Measurements from ENCODE around the gene PTPRN. TPM values are rescaled to one million over a fixed set of nuclear protein-coding genes. Genes with fewer than 3 reads are reported as not detected.

PTPRN gene
- total and polyA plus RNA-seq, 9 of the 15 experiments (the other 6 are each of a cell fraction or from before 2014, with no cell fraction given), result 0.15 to 2.4 (median 0.43) TPM; not detected in 1

DNA sequence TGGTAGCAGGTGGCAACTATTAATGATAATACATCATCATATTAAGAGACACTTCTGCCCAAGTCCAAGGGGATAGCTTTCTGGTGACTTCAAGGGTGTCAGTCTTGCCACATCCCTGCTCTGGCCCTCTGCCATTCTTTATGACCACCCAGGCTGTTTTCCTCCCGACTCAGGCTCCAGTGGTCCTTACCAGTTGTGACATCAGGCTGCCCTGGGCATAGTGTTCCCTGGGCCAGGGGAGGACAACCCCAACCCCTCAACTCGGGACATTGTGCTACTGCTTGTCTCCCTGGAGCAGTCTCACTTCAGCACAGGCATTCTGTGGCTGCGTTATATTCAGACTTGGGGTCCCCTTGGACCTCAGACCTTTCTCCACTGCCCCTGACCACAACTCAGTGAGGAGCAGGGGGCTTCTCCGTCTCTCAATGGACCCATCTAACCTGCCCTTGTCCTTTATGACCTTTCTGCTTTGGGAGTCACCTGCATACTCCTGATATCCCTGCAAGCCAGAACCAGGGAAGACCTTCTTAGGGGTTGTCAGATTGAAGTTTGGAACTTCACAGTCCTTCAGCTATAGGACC, 17.2 kb downstream of the PTPRN start (continued):
- TF ChIP-seq, protein P1, sequence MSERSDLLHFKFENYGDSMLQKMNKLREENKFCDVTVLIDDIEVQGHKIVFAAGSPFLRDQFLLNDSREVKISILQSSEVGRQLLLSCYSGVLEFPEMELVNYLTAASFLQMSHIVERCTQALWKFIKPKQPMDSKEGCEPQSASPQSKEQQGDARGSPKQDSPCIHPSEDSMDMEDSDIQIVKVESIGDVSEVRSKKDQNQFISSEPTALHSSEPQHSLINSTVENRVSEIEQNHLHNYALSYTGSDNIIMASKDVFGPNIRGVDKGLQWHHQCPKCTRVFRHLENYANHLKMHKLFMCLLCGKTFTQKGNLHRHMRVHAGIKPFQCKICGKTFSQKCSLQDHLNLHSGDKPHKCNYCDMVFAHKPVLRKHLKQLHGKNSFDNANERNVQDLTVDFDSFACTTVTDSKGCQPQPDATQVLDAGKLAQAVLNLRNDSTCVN (CRISPR knock-in tag; IDR thresholded peaks at IDR 0.05), result no peak
- TF ChIP-seq, protein P2, sequence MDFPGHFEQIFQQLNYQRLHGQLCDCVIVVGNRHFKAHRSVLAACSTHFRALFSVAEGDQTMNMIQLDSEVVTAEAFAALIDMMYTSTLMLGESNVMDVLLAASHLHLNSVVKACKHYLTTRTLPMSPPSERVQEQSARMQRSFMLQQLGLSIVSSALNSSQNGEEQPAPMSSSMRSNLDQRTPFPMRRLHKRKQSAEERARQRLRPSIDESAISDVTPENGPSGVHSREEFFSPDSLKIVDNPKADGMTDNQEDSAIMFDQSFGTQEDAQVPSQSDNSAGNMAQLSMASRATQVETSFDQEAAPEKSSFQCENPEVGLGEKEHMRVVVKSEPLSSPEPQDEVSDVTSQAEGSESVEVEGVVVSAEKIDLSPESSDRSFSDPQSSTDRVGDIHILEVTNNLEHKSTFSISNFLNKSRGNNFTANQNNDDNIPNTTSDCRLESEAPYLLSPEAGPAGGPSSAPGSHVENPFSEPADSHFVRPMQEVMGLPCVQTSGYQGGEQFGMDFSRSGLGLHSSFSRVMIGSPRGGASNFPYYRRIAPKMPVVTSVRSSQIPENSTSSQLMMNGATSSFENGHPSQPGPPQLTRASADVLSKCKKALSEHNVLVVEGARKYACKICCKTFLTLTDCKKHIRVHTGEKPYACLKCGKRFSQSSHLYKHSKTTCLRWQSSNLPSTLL (IDR thresholded peaks at IDR 0.05), result no peak
- TF ChIP-seq TAF15 (IDR thresholded peaks at IDR 0.05; ENCODE audit: low read depth, low read length), result no peak

DNA sequence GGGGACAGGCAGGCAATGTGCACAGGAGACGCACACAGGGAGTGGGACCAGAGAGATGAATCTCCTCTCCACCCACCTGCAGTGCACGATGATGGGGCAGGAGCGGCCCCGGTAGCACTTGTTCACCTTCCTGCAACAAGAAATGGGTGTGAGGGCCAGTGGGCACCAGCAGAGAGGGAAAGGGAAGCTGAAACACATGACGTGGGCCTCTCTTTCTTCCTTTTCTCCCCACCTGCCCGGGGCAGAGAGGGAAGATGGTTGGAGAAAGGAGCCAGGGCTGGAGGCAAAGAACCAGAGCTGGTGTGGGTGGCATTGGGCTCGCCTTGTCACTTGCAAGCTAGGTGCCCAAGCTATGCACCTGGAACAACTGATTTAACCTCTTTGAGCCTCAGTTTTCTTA, 17.8 kb downstream of the PTPRN start:
- no peak overlapping the region for H3K9ac ChIP-seq (ENCODE audit: insufficient read depth in 1 of 2, low read depth in 2 of 2, low read length in 2 of 2)
- POLR2A ChIA-PET, result interaction anchor here (1.1 to 1.2 kb wide), 2 partner anchors 10 to 17 kb away, joined by 3 to 4 read pairs; no protein-coding TSS in a partner anchor
- ATAC-seq, result no peak
- no peak overlapping the region for H3K4me3 ChIP-seq
- H3K9me1 ChIP-seq (ENCODE audit: control insufficient read depth, insufficient read depth, low read length), result no peaks in the 10 kb centered on the region
- 28% methylated on average over 3 of the region's 7 CpGs for WGBS (ENCODE audit: insufficient coverage, low coverage, missing lambda C conversion rate)
- no peak overlapping the region for H3K4me2 ChIP-seq (ENCODE audit: insufficient read depth, low read length)
- CTCF ChIA-PET (ENCODE audit: low intra/inter-chr PET ratio), result no interaction called here
- no peaks in the 10 kb centered on the region for H3K27me3 ChIP-seq (ENCODE audit: control insufficient read depth in 2 of 2, insufficient read depth in 2 of 2, low read length in 2 of 2)
- no peak overlapping the region for H3K27ac ChIP-seq (ENCODE audit: extremely low read depth, low read depth, low read length)
- H3K79me2 ChIP-seq (ENCODE audit: control insufficient read depth, insufficient read depth, low read length), result no peaks in the 10 kb centered on the region
- no peaks in the 10 kb centered on the region for H3K36me3 ChIP-seq (ENCODE audit: control insufficient read depth, insufficient read depth, low read length)
- TF ChIP-seq, protein P3, sequence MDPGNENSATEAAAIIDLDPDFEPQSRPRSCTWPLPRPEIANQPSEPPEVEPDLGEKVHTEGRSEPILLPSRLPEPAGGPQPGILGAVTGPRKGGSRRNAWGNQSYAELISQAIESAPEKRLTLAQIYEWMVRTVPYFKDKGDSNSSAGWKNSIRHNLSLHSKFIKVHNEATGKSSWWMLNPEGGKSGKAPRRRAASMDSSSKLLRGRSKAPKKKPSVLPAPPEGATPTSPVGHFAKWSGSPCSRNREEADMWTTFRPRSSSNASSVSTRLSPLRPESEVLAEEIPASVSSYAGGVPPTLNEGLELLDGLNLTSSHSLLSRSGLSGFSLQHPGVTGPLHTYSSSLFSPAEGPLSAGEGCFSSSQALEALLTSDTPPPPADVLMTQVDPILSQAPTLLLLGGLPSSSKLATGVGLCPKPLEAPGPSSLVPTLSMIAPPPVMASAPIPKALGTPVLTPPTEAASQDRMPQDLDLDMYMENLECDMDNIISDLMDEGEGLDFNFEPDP (CRISPR knock-in tag; IDR thresholded peaks at IDR 0.05), result no peak
- TF ChIP-seq, protein P4, sequence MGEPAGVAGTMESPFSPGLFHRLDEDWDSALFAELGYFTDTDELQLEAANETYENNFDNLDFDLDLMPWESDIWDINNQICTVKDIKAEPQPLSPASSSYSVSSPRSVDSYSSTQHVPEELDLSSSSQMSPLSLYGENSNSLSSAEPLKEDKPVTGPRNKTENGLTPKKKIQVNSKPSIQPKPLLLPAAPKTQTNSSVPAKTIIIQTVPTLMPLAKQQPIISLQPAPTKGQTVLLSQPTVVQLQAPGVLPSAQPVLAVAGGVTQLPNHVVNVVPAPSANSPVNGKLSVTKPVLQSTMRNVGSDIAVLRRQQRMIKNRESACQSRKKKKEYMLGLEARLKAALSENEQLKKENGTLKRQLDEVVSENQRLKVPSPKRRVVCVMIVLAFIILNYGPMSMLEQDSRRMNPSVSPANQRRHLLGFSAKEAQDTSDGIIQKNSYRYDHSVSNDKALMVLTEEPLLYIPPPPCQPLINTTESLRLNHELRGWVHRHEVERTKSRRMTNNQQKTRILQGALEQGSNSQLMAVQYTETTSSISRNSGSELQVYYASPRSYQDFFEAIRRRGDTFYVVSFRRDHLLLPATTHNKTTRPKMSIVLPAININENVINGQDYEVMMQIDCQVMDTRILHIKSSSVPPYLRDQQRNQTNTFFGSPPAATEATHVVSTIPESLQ (CRISPR knock-in tag; IDR thresholded peaks at IDR 0.05), result no peak
- in situ Hi-C loops (cut with MboI), result loop anchor here (5.0 kb wide), 1 partner anchor 119 kb away; the partner anchor contains the start of gene SLC23A3
- no peak for FAIRE-seq
- DNase-seq (ENCODE audit: extremely low read depth in 1 of 4, low spot score in 3 of 4), result no peak
- no peak overlapping the region for H2AFZ ChIP-seq (ENCODE audit: low read depth, low read length)
- no peaks in the 10 kb centered on the region for H4K20me1 ChIP-seq (replicated peaks; ENCODE audit: control insufficient read depth, insufficient read depth, low read length)
- intact Hi-C loops (cut with micrococcal nuclease), result no loop called here
- H3K4me1 ChIP-seq (replicated peaks in 1 of 2; ENCODE audit: control insufficient read depth in 2 of 2, insufficient read depth in 2 of 2, low read length in 2 of 2), result peaks cover 41 to 64% of the 10 kb centered on the region in 2 experiments
- no TSS peak for BruUV-seq (replicated peaks)
- H3K9me3 ChIP-seq (replicated peaks; ENCODE audit: control insufficient read depth, insufficient read depth, low read depth, low read length), result no peaks in the 10 kb centered on the region
